HL-60 (cell line): ENCODE measurements around the gene PLPPR5.

Experiments used
- DNase-seq, 2 experiments: peaks; one replicate each; pipeline ENCODE4 v3.0.0-alpha.2; 2010 to 2020; ENCODE audit warnings: low read depth in 1 of 2, low spot score in 1 of 2
- H3K27ac ChIP-seq: fragments of 250-450 bp; sonication (Bioruptor Pico); replicated peaks from 2 replicates; pipeline ENCODE4 v1.5.1; 2020; ENCODE audit warnings: mild to moderate bottlenecking, moderate library complexity
- H3K27me3 ChIP-seq: fragments of 250-450 bp; sonication (Bioruptor Pico); 2 replicates; pipeline ENCODE4 v1.5.1; 2021; ENCODE audit warnings: mild to moderate bottlenecking, moderate library complexity; ENCODE audit not compliant: insufficient read depth, poor library complexity, severe bottlenecking
- H3K4me3 ChIP-seq: replicated peaks from 2 replicates; pipeline ENCODE4 v1.5.1; 2011; ENCODE audit warnings: mild to moderate bottlenecking, control low read depth, low read length; ENCODE audit not compliant: insufficient read depth
- GABPA ChIP-seq: IDR thresholded peaks from 2 replicates; pipeline ENCODE4 v1.6.1; 2012; ENCODE audit warnings: low read depth
- POLR2AphosphoS5 ChIP-seq: IDR thresholded peaks from 2 replicates; pipeline ENCODE4 v1.6.1; 2012; ENCODE audit warnings: low read depth
- SPI1 ChIP-seq: IDR thresholded peaks from 2 replicates; pipeline ENCODE4 v1.6.1; 2012; ENCODE audit warnings: low read depth, mild to moderate bottlenecking, borderline replicate concordance
- TF ChIP-seq, protein P1 (sequence below): IDR thresholded peaks from one replicate; pipeline ENCODE4 v1.5.1; 2011; ENCODE audit warnings: low read length, control low read depth, inconsistent platforms; ENCODE audit not compliant: insufficient read depth
- TF ChIP-seq, protein P2 (sequence below): IDR thresholded peaks from 2 replicates; pipeline ENCODE4 v1.6.1; 2012; ENCODE audit warnings: low read depth; ENCODE audit not compliant: insufficient replicate concordance

Gene PLPPR5

DNA sequence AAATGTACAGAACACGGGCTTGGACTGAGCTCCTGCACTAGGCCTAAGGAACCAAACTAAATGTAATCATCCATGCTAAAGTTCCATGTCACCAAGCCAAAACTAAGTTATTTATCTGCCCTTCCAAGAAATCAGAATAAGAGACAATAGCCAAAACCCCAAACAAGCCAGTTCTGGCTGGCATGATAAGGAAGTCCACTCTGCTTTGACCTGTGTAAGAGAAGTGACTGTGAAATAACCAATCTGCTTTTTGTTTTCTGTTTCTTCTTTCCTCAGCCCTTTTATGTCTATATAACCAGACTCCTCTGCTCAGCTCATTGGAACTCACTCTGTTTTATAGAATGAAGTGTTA is 15.1 kb downstream of the PLPPR5 start:
- H3K27ac ChIP-seq, result no peak overlapping the region
- TF ChIP-seq GABPA, result no peak
- TF ChIP-seq, protein P1, sequence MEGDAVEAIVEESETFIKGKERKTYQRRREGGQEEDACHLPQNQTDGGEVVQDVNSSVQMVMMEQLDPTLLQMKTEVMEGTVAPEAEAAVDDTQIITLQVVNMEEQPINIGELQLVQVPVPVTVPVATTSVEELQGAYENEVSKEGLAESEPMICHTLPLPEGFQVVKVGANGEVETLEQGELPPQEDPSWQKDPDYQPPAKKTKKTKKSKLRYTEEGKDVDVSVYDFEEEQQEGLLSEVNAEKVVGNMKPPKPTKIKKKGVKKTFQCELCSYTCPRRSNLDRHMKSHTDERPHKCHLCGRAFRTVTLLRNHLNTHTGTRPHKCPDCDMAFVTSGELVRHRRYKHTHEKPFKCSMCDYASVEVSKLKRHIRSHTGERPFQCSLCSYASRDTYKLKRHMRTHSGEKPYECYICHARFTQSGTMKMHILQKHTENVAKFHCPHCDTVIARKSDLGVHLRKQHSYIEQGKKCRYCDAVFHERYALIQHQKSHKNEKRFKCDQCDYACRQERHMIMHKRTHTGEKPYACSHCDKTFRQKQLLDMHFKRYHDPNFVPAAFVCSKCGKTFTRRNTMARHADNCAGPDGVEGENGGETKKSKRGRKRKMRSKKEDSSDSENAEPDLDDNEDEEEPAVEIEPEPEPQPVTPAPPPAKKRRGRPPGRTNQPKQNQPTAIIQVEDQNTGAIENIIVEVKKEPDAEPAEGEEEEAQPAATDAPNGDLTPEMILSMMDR, result no peak
- no peak for TF ChIP-seq SPI1
- TF ChIP-seq, protein P2, sequence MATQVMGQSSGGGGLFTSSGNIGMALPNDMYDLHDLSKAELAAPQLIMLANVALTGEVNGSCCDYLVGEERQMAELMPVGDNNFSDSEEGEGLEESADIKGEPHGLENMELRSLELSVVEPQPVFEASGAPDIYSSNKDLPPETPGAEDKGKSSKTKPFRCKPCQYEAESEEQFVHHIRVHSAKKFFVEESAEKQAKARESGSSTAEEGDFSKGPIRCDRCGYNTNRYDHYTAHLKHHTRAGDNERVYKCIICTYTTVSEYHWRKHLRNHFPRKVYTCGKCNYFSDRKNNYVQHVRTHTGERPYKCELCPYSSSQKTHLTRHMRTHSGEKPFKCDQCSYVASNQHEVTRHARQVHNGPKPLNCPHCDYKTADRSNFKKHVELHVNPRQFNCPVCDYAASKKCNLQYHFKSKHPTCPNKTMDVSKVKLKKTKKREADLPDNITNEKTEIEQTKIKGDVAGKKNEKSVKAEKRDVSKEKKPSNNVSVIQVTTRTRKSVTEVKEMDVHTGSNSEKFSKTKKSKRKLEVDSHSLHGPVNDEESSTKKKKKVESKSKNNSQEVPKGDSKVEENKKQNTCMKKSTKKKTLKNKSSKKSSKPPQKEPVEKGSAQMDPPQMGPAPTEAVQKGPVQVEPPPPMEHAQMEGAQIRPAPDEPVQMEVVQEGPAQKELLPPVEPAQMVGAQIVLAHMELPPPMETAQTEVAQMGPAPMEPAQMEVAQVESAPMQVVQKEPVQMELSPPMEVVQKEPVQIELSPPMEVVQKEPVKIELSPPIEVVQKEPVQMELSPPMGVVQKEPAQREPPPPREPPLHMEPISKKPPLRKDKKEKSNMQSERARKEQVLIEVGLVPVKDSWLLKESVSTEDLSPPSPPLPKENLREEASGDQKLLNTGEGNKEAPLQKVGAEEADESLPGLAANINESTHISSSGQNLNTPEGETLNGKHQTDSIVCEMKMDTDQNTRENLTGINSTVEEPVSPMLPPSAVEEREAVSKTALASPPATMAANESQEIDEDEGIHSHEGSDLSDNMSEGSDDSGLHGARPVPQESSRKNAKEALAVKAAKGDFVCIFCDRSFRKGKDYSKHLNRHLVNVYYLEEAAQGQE, result no peak
- no peak for TF ChIP-seq POLR2AphosphoS5
- H3K27me3 ChIP-seq, result no peaks in the 10 kb centered on the region
- no peak for DNase-seq
- no peak overlapping the region for H3K4me3 ChIP-seq

DNA sequence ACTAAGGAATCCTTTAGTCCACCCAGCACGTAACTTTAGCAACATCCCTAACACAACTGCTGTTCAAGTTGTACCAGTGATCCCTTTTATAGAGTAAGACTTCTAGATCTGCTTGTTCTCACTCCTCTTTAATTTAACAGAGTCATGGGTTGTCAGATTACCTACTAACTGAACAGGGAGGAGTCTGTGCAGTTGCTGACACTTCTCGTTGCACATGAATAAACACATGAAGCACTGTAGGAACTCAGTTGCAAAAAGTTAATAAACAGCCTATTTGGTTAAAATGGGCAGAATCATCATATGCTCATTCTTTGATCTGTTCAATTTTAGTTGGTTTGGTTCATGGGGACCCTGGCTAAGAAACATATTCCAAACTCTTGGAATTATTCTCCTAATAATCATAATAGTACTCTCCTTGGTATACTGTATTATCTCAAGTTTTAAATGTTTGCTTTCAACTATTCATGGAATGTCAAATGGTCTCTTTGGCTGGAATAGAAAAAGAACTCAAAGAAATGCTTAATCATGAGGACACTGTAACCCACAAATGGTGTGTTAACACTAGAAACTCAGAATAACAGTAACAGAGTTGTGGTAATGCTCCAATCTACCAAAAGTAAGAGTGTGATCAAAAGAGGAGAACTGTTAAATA is 15.6 kb downstream of the PLPPR5 start:
- TF ChIP-seq GABPA (no peak), SPI1 (no peak), POLR2AphosphoS5 (no peak)
- TF ChIP-seq, protein P1, result no peak
- TF ChIP-seq, protein P2, result no peak
- no peaks in the 10 kb centered on the region for H3K27me3 ChIP-seq
- DNase-seq, result no peak
- H3K4me3 ChIP-seq, result no peak overlapping the region
- no peak overlapping the region for H3K27ac ChIP-seq

DNA sequence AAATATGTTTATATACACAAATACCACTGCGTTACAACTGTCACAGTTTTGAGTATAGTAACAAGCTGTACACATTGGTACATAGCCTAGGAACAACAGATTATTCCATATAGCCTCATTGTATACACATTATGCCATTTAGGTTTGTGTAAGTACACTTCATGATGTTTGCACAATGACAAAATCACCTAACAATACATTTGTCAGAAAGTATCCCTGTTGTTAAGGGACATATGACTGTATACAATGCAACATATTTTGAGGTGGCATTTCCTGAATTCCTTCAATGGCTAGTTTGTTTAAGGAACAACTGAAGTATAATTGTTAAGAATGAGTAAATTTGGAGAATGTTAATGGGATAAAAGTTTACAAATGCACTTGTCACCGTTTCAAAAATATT is 19.0 kb downstream of the PLPPR5 start:
- H3K4me3 ChIP-seq, result no peak overlapping the region
- H3K27ac ChIP-seq, result no peak overlapping the region
- no peak for DNase-seq
- no peaks in the 10 kb centered on the region for H3K27me3 ChIP-seq
- TF ChIP-seq GABPA (no peak), SPI1 (no peak), POLR2AphosphoS5 (no peak)
- TF ChIP-seq, protein P1, result no peak
- TF ChIP-seq, protein P2, result no peak
